ENCODE measurements around the gene KCTD5.
"Not testable (repeated sequence)": the region's sequence is repeated elsewhere in the genome, so short reads cannot be mapped to it uniquely, and the experiment has no call there.

KCTD5 gene

GRCh38 chr16:2682209-2683021 lies at the start of gene KCTD5:
KCTD5 (plus strand) TSS chr16:2682523; CDS start chr16:2682549, 26 bp downstream.
- peak; percentile 78 for DNase-seq

GRCh38 chr16:2639071-2639721 lies 43.1 kb upstream of the KCTD5 start:
- not testable (repeated sequence) for DNase-seq

GRCh38 chr16:2639722-2640072 lies 42.6 kb upstream of the KCTD5 start:
- DNase-seq = not testable (repeated sequence)

- DNase-seq = not testable (repeated sequence)
These were observed 39.8 kb upstream of the KCTD5 start for GRCh38 chr16:2642561-2642960.

GRCh38 chr16:2644754-2645453 lies 37.4 kb upstream of the KCTD5 start:
- not testable (repeated sequence) for DNase-seq

- DNase-seq = not testable (repeated sequence)
These were observed 31.0 kb upstream of the KCTD5 start for GRCh38 chr16:2651268-2651871.

- not testable (repeated sequence) for DNase-seq
These were observed 28.4 kb upstream of the KCTD5 start for GRCh38 chr16:2653915-2654314.

- not testable (repeated sequence) for DNase-seq
These were observed 27.4 kb upstream of the KCTD5 start for GRCh38 chr16:2654949-2655348.

GRCh38 chr16:2656985-2657384 lies 25.3 kb upstream of the KCTD5 start:
- DNase-seq = no peak

GRCh38 chr16:2657803-2658202 lies 24.5 kb upstream of the KCTD5 start:
- not testable (repeated sequence) for DNase-seq

GRCh38 chr16:2659560-2659959 lies 22.8 kb upstream of the KCTD5 start:
- not testable (repeated sequence) for DNase-seq

- DNase-seq = not testable (repeated sequence)
These were observed 22.2 kb upstream of the KCTD5 start for GRCh38 chr16:2660014-2660662.

GRCh38 chr16:2660755-2661373 lies 21.5 kb upstream of the KCTD5 start:
- not testable (repeated sequence) for DNase-seq

- no peak for DNase-seq
These were observed 18.5 kb upstream of the KCTD5 start for GRCh38 chr16:2663553-2664546.

- peak; percentile 34 for DNase-seq
These were observed 17.7 kb upstream of the KCTD5 start for GRCh38 chr16:2664574-2664982.

GRCh38 chr16:2666671-2667070 lies 15.7 kb upstream of the KCTD5 start:
- not testable (repeated sequence) for DNase-seq

- DNase-seq = not testable (repeated sequence)
These were observed 12.7 kb upstream of the KCTD5 start for GRCh38 chr16:2669587-2669986.

GRCh38 chr16:2670017-2670416 lies 12.3 kb upstream of the KCTD5 start:
- not testable (repeated sequence) for DNase-seq

- not testable (repeated sequence) for DNase-seq
These were observed 11.1 kb upstream of the KCTD5 start for GRCh38 chr16:2671193-2671592.

- no peak for DNase-seq
These were observed 10.6 kb upstream of the KCTD5 start for GRCh38 chr16:2671741-2672140.

Data from NCI-H1105 (cell line).